H9 (cell line): ENCODE results near the gene APLP2. TPM values are rescaled to one million over a fixed set of nuclear protein-coding genes. Genes with fewer than 3 reads are reported as not detected.

Experiments used
- total RNA-seq: library from RNA; stranded (reverse); gene quantifications from 2 replicates; pipeline ENCODE4 v1.2.1, GENCODE V29; 2021

APLP2 gene
- total RNA-seq, 1 experiment from 2014 or later, result 328 TPM

Other genes starting within 250 kb of the APLP2 start
- 40.3 and 41.0 TPM in 2 replicates for gene NFRKB, start 174.3 kb upstream of the APLP2 start, total RNA-seq
- 7.7 and 9.6 TPM in 2 replicates for gene PRDM10, start 67.1 kb upstream of the APLP2 start, total RNA-seq
- 22.4 and 22.9 TPM in 2 replicates for gene ST14, start 89.9 kb downstream of the APLP2 start, total RNA-seq
- gene ZBTB44, start 245.0 kb downstream of the APLP2 start, total RNA-seq, result 67.7 and 68.3 TPM in 2 replicates